ENCODE results near the gene AUTS2. TPM values are rescaled to one million over a fixed set of nuclear protein-coding genes. Genes with fewer than 3 reads are reported as not detected.

The AUTS2 gene
- total RNA-seq, 1 experiment from 2014 or later, result 2.5 TPM

DNA sequence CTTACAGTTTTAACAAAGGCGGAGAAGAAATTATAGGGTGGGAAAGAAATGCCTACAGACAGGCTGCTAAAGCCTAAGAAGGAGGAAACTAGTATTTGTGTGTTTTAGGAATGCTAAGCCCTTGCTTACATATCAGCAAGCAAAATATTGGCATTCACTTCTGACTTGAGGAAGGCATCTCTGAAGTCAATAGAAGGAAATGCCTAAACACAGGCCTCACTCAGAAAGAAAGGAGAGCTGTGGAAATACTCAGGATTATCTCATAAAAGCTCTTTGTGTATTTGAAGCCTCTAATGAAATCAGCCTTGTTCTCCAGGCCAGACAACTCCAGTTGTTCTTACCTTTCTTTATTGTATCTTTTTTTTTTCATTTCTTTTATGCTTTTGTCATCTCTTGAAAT is 158.0 kb downstream of the AUTS2 start:
- Histone ChIP-seq H3K27me3 (ENCODE audit: control insufficient read depth, insufficient read depth, low read length) (no peaks in the 10 kb centered on the region), H3K4me1 (ENCODE audit: control insufficient read depth, insufficient read depth, low read length) (no peaks in the 10 kb centered on the region), H3K36me3 (ENCODE audit: control insufficient read depth, insufficient read depth, low read length) (no peaks in the 10 kb centered on the region), H3K27ac (ENCODE audit: low read length) (no peak overlapping the region), H3K4me3 (ENCODE audit: low read depth in 2 of 2, low read length in 2 of 2) (no peak overlapping the region), H3K9me3 (ENCODE audit: control insufficient read depth, insufficient read depth, low read depth, low read length) (no peaks in the 10 kb centered on the region)
- no peak for TF ChIP-seq SIN3A (IDR thresholded peaks at IDR 0.05; ENCODE audit: borderline replicate concordance, insufficient read depth, low read depth, low read length)
- TF ChIP-seq POLR2AphosphoS5 (IDR thresholded peaks at IDR 0.05; ENCODE audit: low read depth, low read length), result no peak
- no peak for TF ChIP-seq TCF7L2 (IDR thresholded peaks at IDR 0.05; ENCODE audit: low read depth, low read length)
- TF ChIP-seq, protein P1, sequence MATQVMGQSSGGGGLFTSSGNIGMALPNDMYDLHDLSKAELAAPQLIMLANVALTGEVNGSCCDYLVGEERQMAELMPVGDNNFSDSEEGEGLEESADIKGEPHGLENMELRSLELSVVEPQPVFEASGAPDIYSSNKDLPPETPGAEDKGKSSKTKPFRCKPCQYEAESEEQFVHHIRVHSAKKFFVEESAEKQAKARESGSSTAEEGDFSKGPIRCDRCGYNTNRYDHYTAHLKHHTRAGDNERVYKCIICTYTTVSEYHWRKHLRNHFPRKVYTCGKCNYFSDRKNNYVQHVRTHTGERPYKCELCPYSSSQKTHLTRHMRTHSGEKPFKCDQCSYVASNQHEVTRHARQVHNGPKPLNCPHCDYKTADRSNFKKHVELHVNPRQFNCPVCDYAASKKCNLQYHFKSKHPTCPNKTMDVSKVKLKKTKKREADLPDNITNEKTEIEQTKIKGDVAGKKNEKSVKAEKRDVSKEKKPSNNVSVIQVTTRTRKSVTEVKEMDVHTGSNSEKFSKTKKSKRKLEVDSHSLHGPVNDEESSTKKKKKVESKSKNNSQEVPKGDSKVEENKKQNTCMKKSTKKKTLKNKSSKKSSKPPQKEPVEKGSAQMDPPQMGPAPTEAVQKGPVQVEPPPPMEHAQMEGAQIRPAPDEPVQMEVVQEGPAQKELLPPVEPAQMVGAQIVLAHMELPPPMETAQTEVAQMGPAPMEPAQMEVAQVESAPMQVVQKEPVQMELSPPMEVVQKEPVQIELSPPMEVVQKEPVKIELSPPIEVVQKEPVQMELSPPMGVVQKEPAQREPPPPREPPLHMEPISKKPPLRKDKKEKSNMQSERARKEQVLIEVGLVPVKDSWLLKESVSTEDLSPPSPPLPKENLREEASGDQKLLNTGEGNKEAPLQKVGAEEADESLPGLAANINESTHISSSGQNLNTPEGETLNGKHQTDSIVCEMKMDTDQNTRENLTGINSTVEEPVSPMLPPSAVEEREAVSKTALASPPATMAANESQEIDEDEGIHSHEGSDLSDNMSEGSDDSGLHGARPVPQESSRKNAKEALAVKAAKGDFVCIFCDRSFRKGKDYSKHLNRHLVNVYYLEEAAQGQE (IDR thresholded peaks at IDR 0.05; ENCODE audit: insufficient read depth in 1 of 2, low read depth in 2 of 2, low read length in 1 of 2), result no peak
- TF ChIP-seq, protein P2, sequence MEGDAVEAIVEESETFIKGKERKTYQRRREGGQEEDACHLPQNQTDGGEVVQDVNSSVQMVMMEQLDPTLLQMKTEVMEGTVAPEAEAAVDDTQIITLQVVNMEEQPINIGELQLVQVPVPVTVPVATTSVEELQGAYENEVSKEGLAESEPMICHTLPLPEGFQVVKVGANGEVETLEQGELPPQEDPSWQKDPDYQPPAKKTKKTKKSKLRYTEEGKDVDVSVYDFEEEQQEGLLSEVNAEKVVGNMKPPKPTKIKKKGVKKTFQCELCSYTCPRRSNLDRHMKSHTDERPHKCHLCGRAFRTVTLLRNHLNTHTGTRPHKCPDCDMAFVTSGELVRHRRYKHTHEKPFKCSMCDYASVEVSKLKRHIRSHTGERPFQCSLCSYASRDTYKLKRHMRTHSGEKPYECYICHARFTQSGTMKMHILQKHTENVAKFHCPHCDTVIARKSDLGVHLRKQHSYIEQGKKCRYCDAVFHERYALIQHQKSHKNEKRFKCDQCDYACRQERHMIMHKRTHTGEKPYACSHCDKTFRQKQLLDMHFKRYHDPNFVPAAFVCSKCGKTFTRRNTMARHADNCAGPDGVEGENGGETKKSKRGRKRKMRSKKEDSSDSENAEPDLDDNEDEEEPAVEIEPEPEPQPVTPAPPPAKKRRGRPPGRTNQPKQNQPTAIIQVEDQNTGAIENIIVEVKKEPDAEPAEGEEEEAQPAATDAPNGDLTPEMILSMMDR (IDR thresholded peaks at IDR 0.05), result no peak
- CTCF ChIA-PET, result no interaction called here
- BruUV-seq (replicated peaks), result no TSS peak
- POLR2A ChIA-PET, result interaction anchor here (0.7 kb wide), 1 partner anchor 406 kb away, joined by 4 read pairs; no protein-coding TSS in a partner anchor
- intact Hi-C loops (cut with micrococcal nuclease; ENCODE audit: unreplicated experiment), result no loop called here
- DNase-seq (ENCODE audit: low read depth, low spot score) (no peak), ATAC-seq (no peak)
- in situ Hi-C loops (cut with HindIII; ENCODE audit: low pct_unique_long_range_greater_than_20kb, low sequenced_read_pairs), result no loop called here

DNA sequence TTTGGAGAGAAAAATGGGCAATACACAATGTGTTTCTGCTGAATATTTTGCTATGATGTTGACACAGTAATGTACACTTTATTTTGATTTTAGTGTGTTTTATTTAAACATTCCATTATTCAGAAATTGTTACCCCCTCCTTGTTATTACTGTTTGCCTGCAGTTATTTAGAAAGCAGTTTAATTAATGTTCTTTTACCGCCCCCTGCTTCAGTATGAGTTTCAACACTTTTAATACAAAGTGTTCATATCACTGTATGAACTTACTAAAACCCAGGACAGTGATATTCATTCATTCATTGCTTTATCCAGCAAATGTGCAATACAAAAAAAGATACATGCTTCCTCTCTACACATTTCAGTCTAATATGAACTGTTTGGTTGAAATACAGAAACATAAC is 159.3 kb downstream of the AUTS2 start:
- no peak overlapping the region for H3K4me3 ChIP-seq (ENCODE audit: low read depth in 2 of 2, low read length in 2 of 2)
- H3K27ac ChIP-seq (ENCODE audit: low read length), result no peak overlapping the region
- no peaks in the 10 kb centered on the region for H3K9me3 ChIP-seq (ENCODE audit: control insufficient read depth, insufficient read depth, low read depth, low read length)
- DNase-seq (ENCODE audit: low read depth, low spot score), result no peak
- no peaks in the 10 kb centered on the region for H3K27me3 ChIP-seq (ENCODE audit: control insufficient read depth, insufficient read depth, low read length)
- no peaks in the 10 kb centered on the region for H3K36me3 ChIP-seq (ENCODE audit: control insufficient read depth, insufficient read depth, low read length)
- no peak for ATAC-seq
- intact Hi-C loops (cut with micrococcal nuclease; ENCODE audit: unreplicated experiment) (no loop called here), in situ Hi-C loops (cut with HindIII; ENCODE audit: low pct_unique_long_range_greater_than_20kb, low sequenced_read_pairs) (no loop called here)
- TF ChIP-seq SIN3A (IDR thresholded peaks at IDR 0.05; ENCODE audit: borderline replicate concordance, insufficient read depth, low read depth, low read length) (no peak), POLR2AphosphoS5 (IDR thresholded peaks at IDR 0.05; ENCODE audit: low read depth, low read length) (no peak), TCF7L2 (IDR thresholded peaks at IDR 0.05; ENCODE audit: low read depth, low read length) (no peak)
- TF ChIP-seq, protein P1 (IDR thresholded peaks at IDR 0.05; ENCODE audit: insufficient read depth in 1 of 2, low read depth in 2 of 2, low read length in 1 of 2), result no peak
- TF ChIP-seq, protein P2 (IDR thresholded peaks at IDR 0.05), result no peak
- no TSS peak for BruUV-seq (replicated peaks)
- ChIA-PET CTCF (no interaction called here), POLR2A (no interaction called here)
- H3K4me1 ChIP-seq (ENCODE audit: control insufficient read depth, insufficient read depth, low read length), result no peaks in the 10 kb centered on the region

Data from Panc1 (cell line).